ENCODE data around the gene GALC.

The GALC gene

GRCh38 chr14:87992718-87993628, at the start of gene GALC:
Gene GALC (minus strand): TSS chr14:87993182. CDS start chr14:87993164, 18 bp downstream.
- CTCF ChIA-PET, result interaction anchor here (0.6 to 0.8 kb wide), 2 partner anchors 22 to 847 kb away, joined by 4 to 6 read pairs; no protein-coding TSS in a partner anchor
- peak; percentile 66 for DNase-seq (ENCODE audit: low spot score)
- POLR2A ChIA-PET (ENCODE audit: low non-redundant PET), result no interaction called here
- H3K27ac ChIP-seq, result no peak within 1 kb of the TSS
- no peak for TF ChIP-seq CTCF (conservative IDR thresholded peaks at IDR 0.05; ENCODE audit: low read depth)

DNA sequence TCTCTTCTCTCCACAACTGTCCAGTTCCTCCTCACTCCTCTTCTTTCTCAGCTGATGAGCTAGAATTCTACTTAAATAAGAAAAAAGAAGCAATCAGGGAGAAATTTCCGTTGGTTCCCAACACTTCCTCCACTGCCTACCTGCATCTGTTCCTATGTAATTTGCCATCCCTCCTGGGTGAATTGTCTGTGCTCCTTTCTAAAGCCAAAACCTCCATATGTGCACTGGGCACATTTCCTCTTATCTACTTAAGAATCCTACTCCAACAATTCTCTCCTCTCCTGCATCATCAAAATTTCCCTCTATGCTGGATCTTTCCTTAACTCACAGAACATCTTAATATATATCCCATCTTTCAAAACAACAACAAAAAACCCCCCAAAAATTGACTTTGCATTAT, 47.2 kb upstream of the GALC start:
- TF ChIP-seq CTCF (conservative IDR thresholded peaks at IDR 0.05; ENCODE audit: low read depth), result no peak
- H3K27ac ChIP-seq, result no peak overlapping the region
- no peak for DNase-seq (ENCODE audit: low spot score)
- POLR2A ChIA-PET (ENCODE audit: low non-redundant PET), result no interaction called here
- CTCF ChIA-PET, result no interaction called here

GRCh38 chr14:88039197-88039596, 46.2 kb upstream of the GALC start:
- DNase-seq (ENCODE audit: low spot score), result no peak
- ChIA-PET POLR2A (ENCODE audit: low non-redundant PET) (no interaction called here), CTCF (no interaction called here)
- H3K27ac ChIP-seq, result no peak overlapping the region
- TF ChIP-seq CTCF (conservative IDR thresholded peaks at IDR 0.05; ENCODE audit: low read depth), result no peak

- POLR2A ChIA-PET (ENCODE audit: low non-redundant PET), result no interaction called here
- no peak for TF ChIP-seq CTCF (conservative IDR thresholded peaks at IDR 0.05; ENCODE audit: low read depth)
- no peak for DNase-seq (ENCODE audit: low spot score)
- H3K27ac ChIP-seq, result no peak overlapping the region
- CTCF ChIA-PET, result interaction anchor here (0.6 kb wide), 1 partner anchor 433 kb away, joined by 3 read pairs; no protein-coding TSS in a partner anchor
Observed at GRCh38 chr14:88037325-88037724, 44.3 kb upstream of the GALC start.

DNA sequence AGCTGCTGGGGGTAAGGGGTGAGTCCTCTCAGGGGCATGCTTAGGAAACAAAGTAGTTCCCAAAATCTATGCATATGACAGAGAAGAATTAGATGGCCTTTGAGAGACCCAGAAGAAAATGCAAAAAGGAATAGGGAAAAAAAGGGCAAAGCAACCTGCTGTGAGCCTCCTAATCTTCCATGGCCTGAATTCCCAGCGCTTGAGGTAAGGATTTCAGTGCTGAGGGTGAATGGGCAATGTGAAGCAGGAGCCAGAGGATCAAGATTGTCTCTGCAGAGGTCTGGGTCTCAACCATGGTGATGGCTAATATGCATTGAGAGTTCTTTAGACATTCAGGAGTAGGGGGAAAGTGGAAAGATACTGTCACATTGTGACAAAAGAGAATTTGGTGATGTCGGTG, 43.4 kb upstream of the GALC start:
- TF ChIP-seq CTCF (conservative IDR thresholded peaks at IDR 0.05; ENCODE audit: low read depth), result no peak
- no peak for DNase-seq (ENCODE audit: low spot score)
- CTCF ChIA-PET, result no interaction called here
- H3K27ac ChIP-seq, result no peak overlapping the region
- POLR2A ChIA-PET (ENCODE audit: low non-redundant PET), result no interaction called here

DNA sequence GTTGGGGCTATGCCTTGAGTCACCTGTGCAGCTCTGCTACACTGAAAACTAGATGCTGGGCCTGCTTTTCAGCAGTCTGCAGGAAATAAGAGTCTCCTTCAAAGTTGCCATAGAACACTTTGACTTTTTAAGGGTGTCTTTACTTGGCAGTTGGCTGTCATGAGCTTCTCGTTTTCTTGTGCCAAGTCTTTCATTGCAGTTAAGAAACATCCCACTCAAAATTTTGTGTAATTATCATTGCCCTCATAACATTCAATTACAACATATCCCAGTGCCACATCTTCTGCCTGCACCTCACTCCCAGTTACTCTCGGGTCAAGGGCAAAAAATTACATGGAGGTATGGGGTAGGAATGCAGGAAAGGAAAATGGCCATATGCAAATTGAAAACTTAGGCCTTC, 41.1 kb upstream of the GALC start:
- no peak for DNase-seq (ENCODE audit: low spot score)
- POLR2A ChIA-PET (ENCODE audit: low non-redundant PET), result no interaction called here
- no peak overlapping the region for H3K27ac ChIP-seq
- CTCF ChIA-PET, result no interaction called here
- no peak for TF ChIP-seq CTCF (conservative IDR thresholded peaks at IDR 0.05; ENCODE audit: low read depth)
